OCI-LY3 (cell line): ENCODE data around the gene EML2.

Source experiments
- CTCF ChIP-seq: fragments of 200-600, 300-600 bp; sonication (generic); IDR thresholded peaks from 2 replicates; pipeline ENCODE4 v1.5.1; 2014; ENCODE audit warnings: antibody characterized with exemption, low read length, low read depth
- EZH2phosphoT487 ChIP-seq: fragments of 200-600 bp; shearing (Covaris generic); IDR thresholded peaks from 2 replicates; pipeline ENCODE4 v1.6.1; 2018; ENCODE audit warnings: antibody characterized with exemption, mixed run types, low read depth

GRCh38 chr19:45630463-45630862, 8.7 kb downstream of the EML2 start:
- TF ChIP-seq EZH2phosphoT487, result no peak
- no peak for TF ChIP-seq CTCF
